Inflammatory macrophage (primary cell): Measurements from ENCODE around the gene TBX3.

Source experiments
- DNase-seq, 2 donors: peaks; one replicate each; pipeline ENCODE4 v3.0.0-alpha.2; 2020 to 2022

TBX3 gene

DNA sequence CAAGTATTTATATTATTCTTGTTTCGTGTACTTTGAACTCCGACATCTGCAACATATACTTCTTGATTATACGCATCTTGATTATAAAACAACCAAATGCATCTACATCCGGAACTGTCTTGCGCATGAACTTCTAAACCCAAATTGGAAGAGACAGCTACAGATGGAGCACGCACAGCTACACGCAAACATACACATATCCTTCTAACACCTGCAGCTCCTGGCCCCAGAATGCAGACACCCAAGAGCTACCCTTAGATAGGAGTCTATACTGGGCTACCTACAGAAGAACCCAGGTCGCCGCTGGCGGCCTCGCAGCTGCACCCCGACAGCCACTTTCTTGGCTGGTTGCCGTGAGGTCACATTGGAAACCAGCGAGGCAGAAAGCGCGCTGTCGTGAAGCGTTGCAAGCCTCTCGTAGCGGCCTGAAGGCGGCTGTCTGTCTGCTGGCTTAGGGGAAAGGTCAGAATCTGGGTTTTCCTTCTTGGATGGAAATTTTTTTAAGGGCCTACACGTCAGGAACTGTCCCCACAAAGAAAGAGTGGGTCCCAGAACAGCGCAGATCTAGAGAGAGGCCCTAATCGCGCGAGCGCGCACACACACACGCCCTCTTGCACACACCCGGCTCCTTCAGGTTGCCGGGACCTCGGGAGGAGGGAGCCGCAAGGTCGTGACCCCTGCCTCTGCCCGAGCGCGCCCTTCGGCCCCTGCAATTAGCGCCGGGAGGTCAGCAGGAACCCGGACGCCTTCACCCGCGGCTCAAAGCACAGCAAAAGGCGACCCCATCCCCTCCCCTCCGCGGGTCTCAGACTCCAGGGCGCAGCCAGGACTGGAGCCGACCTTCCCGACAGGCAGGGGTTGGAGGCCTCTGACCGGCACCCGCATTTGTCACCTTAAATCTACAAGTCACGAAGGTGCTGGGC is 17.0 kb downstream of the TBX3 start:
- no peak for DNase-seq

DNA sequence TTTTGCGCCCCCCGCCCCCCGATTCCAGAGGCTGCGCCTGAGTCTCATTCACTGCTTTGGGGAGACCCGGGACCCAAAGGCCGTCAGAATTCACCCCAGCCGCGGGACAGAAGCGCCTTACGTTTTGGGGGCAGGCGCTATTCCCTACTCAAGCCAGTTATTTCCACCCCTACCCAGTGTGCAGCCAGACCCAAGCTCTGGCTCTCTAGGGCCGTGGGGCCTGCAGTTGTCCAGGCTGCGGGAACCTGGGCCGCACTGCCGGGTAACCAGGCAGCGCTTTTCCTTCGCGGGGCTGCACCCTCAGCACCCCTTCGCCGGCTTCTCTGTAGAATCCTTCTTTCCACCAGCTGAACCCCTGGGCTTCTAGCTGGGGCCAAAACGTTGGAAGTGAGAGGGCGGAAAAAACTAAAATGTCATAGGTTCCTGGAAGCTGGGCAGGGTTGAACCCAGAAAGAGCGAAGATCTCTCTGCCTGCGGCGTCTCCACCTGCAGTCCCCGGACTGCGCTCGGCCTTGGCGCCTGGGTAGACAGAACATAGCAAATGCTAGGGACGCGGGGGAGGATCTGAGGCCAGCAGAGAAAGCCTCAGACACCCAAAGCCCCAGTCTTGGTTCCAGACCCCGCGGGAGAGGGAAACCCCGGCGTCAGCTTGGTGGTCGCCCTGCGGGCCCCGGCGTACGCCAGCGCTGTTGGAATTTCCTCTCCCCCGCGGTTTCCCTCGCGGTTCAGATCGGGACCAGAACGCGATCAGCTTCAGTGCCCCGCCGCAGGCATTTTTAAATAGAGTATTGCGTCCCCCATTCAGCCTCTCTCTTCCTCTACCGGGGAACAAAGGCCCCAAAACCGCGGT is 18.3 kb downstream of the TBX3 start:
- no peak for DNase-seq

DNA sequence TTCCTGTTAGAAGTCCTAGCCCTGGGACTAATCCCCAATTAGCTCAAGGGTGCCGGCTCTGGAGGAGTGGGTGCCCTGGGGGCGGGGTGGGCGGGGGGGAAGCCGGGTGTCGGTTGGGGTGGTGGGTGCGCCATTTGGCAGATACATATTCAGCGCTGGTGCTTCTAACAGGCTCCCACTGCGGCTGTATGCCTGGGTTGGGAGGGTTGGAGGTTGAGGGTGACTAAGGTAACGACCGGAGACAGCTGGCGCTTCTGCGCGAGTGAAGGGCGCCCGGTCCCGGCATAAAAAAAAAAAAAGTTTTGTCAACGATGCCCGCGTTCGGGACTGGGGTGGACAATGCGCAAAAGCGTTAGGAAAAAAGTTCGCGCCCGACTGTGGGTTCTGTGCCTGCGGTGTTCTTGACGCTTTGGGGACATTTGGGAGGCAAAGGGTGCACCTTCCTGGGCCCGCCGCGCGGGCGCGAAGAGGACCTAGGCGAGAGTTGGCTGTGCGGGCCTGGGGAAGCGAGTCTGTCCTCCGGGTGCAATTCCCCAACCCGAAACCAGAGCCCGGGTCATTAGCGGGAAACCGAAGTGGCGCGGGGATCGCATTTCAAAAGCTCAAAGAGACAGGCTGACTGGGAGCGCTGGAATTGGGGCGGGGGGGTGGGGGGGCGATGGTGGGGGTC is 19.2 kb downstream of the TBX3 start:
- DNase-seq, result no peak

DNA sequence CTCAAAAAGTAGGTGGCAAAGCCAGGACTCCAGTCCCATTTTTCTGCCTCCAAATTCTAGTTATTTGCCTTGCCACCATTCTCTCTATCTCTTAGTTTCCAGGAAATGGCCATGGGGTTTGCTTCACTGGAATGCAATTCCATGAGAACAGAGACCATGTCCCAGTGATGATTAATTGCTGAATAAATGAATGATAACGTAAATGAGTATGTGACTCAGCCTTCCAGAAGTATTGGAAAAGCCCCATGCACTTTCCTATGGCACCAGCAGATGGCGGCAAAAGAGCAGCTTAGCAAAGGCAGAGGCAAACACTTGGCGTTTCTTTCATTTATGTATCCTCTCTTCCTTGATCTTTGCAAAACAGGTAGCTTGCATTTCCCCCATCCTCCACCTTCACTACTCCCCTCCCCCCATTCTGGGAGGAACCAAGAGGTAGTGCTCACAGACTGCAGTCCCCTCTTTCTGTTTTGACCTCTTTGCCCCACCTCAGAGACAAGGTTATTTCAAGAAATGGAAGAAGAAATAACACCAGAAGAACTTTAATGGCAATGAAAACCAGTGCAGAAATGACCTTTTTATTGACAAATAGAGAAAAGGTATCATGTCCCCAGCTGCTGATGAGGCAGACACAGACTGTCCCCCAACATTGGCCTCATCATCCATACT is 21.3 kb downstream of the TBX3 start:
- DNase-seq, result peak; percentile 54 to 62

DNA sequence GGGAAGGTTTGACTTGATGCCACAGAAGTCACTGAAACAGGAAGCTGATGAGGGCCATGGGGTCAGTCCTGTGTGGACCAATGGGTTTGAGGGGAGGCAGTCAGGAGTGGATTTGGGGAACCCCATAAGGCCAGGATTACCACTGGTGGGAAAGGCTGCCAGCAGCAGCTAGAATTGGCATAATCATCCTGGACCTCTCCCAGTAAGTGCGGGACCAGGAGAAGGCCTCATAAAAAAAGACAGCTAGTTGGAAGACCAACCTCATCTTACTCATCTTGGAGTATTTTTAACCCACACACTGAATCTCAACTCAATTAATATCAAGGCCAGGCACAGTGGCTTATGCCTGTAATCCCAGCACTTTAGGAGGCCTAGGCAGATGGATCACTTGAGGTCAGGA is 22.7 kb downstream of the TBX3 start:
- DNase-seq, result no peak

DNA sequence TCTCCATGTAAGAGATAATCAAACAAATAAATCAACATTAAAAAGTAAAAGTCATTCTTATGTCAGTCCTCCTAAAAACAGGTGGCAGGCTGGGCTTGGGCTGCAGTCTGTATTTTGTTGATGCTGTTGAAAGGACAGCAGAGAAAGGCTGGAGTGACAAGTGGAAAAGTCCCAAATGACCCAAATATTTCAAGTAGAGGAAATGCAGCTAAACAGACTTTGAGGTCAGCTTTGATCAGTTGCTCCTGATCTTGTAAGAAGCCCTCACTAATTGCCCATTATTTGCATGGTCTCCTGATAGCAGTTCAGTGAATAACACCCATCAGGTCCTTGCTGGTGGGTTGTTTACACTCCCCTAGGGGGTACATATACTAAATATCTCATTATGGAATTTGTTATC is 24.9 kb downstream of the TBX3 start:
- DNase-seq, result no peak

DNA sequence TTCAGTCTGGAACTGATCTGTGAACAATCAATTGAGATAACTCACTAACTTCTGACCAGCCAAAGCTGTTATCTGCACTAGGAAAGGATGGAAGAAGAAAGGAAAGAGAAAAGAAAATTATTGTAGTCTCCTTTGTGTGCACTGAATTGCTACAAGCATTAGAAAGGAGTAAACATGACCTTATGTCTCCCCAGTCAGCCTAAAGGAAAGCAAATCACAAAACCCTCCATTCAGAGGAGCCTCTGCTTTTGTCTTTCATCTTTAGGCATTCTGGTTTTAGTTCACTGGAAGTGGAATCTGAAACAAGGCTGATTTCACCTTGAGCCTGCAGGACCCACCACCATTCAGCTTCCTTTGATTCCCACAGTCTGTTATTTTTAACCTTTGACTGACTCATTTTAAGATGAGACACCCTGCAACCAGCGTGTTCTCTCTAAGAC is 26.0 kb downstream of the TBX3 start:
- no peak for DNase-seq

DNA sequence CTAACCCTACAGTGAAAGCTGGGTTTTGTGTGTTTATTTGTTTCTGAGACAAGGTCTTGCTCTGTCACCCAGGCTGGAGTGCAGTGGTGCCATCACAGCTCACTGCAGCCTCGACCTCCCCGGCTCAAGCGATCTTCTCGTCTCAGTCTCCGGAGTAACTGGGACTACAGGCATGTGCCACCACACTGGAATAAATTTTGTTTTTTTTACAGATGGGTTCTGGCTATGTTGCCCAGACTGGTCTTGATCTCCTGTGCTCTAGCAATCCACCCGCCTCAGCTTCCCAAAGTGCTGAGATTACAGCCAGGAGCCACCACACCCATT is 26.4 kb downstream of the TBX3 start:
- DNase-seq, result no peak

DNA sequence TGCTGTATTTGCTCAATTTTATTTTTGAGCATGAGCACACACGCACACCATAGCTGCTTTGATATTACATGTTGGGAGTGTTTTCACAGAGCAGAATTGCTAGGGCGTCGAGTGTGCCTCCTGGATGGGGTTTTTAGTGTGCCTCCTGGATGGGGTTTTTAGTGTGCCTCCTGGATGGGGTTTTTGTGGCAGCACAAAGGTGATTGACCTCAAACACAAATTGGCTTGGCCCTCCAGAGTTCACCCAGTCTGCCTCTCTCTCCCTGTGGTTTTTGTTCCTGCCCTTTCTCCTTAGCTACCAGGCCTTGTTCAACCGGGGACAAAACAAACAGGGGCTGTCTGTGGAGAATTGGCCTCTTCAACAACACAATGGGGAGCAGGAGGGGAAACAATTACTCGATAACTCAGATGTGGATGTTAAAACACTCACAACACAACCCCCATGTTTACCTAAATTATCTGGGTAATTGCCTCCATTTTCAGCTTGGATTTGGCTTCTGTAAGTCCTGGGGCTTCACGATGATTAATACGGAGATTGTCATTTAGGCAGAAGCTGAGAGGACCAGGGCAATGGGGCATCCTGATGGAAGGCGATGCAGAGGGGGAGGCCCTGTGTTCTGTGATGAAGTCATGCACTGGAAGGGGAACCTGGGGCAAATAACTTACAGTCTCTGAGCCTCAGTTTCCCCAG is 26.9 kb downstream of the TBX3 start:
- DNase-seq, result no peak

DNA sequence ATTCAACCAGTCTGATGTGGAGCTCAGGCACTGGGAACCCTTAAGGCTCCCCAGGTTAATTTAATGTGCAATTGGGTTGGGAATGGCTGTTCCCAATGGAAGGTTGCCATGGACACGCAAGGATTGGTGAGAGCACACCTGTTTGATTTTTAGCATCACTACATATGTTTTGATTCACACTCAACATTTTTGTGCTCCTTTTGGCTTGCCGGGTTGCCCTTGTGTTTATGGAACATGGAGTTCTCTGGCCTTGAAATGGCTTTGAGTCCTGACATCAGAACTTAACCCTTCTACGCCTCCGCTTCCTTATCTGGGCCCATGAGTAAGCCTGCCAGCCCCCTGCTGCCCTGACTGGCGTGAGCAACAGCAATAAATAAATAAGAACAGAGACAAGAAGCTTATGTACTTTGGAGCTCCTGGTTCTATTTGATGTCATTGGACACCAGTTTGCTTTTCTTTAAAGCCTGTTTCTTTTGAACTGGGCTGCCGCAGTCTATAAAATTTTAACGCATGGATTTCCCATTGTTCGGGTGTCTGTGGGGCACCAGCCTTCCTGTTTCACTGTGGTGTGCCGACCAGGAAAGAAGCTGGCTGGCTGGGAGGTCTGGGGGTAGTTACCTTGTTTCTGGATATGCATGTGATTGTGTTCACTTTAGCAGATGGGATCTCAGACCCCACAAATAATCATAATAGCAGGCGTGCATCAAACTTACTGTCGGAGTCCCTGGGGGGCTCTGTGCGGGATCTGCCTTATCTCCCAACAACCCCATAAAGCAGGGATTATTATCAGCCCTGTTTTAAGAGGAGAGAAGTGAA is 27.8 kb downstream of the TBX3 start:
- no peak for DNase-seq

DNA sequence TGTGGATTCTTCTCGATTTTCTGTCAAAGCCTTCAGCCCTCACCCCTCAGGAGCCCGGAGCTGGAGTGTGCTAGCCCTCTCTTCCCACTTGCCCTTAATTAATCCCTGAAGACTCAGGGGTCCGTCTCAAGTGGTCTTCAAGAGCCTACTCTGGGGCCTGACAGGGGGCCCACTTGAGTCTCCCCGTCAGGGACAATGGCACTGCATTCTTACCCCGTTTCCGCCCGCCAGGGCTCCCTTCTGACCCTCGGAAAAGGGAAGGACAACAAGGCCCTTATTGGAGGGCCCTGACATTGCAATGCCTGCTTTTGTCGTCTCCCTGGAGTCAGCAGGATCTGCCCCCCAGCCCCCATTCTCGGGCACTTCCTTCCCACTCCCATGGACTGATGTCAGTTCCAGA is 34.4 kb downstream of the TBX3 start:
- DNase-seq, result no peak

DNA sequence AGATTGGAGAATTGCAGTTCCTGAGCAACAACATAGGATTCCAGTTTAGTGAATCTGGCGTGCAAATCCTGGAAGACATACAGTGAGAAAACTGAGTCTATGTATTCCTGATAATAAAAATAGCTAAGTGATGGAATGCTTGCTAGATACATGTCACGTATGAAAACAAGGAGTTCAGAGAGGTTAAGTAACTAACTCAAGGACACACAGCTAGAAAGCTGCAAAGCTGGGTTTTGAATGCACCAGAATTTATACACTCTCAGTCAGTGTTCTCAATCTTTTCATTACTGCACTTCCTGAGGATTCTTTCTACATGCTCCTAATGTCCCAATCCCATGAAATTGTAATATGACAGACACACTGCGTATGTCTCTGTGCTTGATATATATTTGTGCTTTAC is 35.3 kb downstream of the TBX3 start:
- no peak for DNase-seq

DNA sequence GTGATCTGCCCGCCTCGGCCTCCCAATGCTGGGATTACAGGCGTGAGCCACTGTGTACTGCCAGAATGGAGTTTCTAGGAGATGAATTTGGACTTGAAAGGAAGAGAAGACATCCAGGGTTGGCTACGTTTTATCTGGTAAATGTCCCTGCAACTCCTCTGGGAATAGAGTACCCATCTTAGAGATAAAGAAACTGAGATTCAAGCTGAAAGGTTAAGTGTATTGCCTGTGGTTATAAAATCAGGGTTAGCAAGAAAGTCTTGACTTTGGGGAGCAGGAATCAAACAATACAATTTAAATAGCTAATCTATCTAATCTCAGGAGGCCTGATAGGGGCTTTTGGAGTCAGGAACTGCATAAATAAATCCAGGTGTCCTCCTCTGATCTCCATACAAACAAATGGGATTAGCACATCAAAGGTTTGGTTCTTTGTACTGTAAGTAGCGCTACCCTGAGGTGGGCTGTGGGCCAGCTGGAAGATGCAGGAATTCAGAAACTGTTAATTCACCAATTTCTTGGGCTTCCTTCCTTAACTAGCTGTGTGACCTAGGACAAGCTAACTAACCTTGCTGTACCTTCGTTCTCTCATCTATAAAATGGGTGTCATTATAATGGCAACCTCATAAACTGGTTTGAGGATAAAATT is 45.1 kb downstream of the TBX3 start:
- DNase-seq, result no peak

DNA sequence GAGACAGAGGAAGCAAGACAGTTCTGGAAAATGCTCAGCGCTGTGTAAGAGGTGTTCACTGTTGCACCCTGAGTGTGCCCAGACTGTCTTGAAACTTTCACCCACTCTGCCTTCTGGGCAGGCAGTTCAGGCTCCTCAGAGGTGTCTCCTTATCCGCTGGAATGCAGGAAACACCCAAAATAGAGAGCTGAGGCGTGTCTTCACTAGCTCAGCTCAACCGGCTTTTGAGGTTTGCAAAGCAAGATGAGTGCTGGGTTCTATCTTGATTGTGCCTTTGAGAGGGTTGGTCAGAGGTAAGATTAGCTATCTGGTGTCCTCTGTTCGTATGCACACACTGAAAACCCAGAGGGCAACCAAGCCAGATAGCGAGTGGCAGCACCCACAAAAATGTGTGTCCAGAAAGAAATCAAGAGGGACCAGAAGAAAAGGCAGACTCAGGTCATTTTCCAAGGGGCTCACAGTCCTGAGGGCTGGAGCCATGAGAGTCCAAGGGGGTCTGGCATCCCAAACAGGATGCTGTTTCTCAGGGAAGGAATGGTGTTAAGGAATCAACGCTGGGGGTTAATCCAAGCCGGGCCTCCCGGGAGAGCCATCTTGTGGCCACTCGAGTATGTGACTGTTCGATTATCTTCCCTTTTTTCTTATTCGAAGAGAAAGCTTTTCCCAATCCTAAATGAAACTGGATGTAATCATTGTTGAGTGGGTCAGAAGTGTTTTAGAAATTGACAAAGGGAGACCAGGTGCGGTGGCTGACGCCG is 47.1 kb downstream of the TBX3 start:
- no peak for DNase-seq

DNA sequence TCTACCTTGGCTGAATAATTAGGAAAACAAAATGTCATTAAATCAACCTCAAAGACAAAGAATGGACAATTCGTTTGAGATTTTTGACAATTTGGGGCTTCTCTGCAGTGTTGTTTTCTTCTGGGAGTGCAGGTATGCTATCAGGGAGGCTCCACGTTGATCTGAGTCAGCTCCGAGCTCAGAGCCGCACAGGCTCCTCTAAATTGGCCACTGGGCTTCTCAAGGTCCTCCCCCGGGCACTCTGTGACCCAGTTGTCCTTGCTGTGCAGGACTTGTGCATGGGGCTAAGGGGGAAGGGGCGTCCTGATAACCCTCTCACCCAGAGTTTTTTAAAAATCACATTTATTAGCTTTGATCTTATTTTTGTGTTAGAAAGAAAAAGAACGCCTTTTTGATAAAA is 52.7 kb downstream of the TBX3 start:
- DNase-seq, result no peak

DNA sequence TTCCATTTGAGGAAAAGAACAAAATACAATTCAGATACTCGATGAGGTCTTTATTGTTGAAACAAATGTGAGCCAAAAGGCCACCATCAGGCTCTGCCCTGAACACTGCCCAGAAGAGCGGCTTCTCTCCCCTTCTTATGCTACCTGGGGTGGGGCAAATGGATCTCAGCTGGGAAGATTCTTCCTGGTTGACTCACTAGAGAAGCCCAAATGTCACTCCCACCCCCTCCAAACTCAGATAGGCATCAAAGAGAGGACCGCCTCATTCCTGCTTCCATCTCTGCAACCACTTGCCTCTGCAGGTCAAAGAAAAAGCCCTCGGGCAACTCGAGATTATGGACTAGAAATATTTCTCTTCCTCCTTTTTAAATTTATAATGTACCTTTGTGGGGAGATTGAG is 55.8 kb downstream of the TBX3 start:
- no peak for DNase-seq

DNA sequence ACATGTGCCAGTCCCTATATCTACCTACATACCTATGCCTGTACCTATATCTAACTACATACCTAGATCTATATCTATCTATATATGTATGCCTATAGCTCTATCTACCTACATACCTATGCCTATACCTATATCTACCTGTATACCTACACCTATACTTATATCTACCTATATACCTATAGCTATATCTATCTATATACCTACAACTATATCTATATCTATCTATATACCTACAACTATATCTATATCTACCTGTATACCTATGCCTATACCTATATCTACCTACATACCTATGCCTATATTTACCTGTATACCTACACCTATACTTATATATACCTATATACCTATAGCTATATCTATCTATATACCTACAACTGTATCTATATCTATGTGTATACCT is 56.6 kb downstream of the TBX3 start:
- DNase-seq, result no peak

DNA sequence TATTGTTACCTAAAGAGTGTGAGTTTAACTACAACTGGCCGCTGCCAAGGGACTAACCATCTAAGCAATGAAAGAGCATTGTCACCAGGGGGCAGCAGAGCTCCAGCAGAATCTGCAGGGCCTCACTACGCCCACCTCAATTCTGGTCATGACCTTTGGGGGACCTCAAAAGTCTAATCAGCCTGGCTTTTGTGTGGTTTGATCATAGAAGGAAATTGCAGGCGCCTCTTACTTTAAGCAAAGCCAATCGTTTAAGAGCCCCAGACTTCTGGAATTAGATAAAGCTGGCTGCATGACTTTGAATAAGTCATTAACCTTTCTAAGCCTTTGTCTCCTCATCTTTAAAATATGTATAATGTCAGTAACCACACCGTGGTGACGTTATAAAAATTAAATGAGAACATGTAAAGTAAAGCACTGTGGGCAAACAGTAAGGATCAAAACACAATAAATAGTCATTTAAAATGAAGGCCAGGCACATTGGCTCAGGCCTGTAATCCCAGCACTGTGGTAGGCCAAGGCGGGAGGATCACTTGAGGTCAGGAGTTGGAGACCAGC is 58.6 kb downstream of the TBX3 start:
- DNase-seq, result peak; percentile 40 to 67

DNA sequence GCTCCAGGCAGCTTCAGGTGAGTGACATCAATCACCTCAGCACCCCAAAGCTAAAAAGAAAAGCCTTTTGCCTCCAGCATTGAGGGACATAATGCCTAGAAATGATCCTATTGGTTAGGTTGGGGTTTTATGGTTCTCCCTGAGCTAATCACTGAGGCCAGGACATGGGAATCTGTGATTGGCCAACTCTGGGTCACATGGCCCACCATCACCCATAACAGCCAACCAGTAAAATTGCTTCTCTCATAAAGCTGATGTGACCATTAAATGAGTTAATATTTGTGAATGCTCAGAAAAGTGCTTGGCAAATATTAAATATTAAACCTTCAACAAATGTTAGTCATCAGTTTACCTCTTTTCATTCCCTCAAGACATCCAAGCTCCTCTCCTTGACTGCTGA is 60.2 kb downstream of the TBX3 start:
- no peak for DNase-seq
